GM12801 (cell line): ENCODE results near the gene AAR2.

Experiments
- CTCF ChIP-seq: IDR thresholded peaks from one replicate; pipeline ENCODE4 v1.5.1; 2011; ENCODE audit warnings: control low read depth; ENCODE audit not compliant: insufficient read length; ENCODE audit errors: extremely low read depth

Gene AAR2

GRCh38 chr20:36235892-36236785 is at the start of gene AAR2:
Gene AAR2 (plus strand): TSS chr20:36236478. CDS start chr20:36239869, 3,391 bp downstream.
- TF ChIP-seq CTCF = no peak

- TF ChIP-seq CTCF = no peak
Measured at GRCh38 chr20:36193977-36194712, 42.1 kb upstream of the AAR2 start.

GRCh38 chr20:36196676-36197075 is 39.6 kb upstream of the AAR2 start:
- TF ChIP-seq CTCF = no peak

GRCh38 chr20:36197271-36197670 is 39.0 kb upstream of the AAR2 start:
- TF ChIP-seq CTCF = no peak

GRCh38 chr20:36199345-36200257 is 36.7 kb upstream of the AAR2 start:
- peak; percentile 69 for TF ChIP-seq CTCF

GRCh38 chr20:36200451-36200850 is 35.8 kb upstream of the AAR2 start:
- TF ChIP-seq CTCF = no peak
